SK-N-MC (cell line): ENCODE data around the gene SLC35F3.

Experiments used
- EZH2 ChIP-seq: fragments of 200-600 bp; sonication (generic); IDR thresholded peaks from one replicate; pipeline ENCODE4 v1.6.1; 2017; ENCODE audit warnings: antibody characterized with exemption
- POLR2AphosphoS5 ChIP-seq: IDR thresholded peaks from 2 replicates; pipeline ENCODE4 v1.6.1; 2012; ENCODE audit warnings: mild to moderate bottlenecking, low read depth, low read length, borderline replicate concordance

- TF ChIP-seq POLR2AphosphoS5: no peak
- TF ChIP-seq EZH2: no peak
These were observed 266.1 kb downstream of the SLC35F3 start for GRCh38 chr1:234170622-234171021.
